Natural killer cell (primary cell): Measurements from ENCODE around the gene DIP2A. TPM values are rescaled to one million over a fixed set of nuclear protein-coding genes. Genes with fewer than 3 reads are reported as not detected.

ENCODE experiments used
- ATAC-seq, 3 donors: fragments of 150-1000 bp in 2 of 3; fragments of 200-7000 bp in 1 of 3; cut with Tn5 transposase; 1 replicate in 1 of 3; 2 replicates in 2 of 3; pipeline ENCODE4 v1.10.0; 2021; ENCODE audit warnings: mild to moderate bottlenecking in 2 of 3, moderate library complexity in 2 of 3
- DNase-seq, 2 donors: peaks; one replicate each; pipeline versions ENCODE4 v3.0.0 to v3.0.0-alpha.2; 2013 to 2021; ENCODE audit warnings: mixed read lengths in 1 of 2
- H3K27ac ChIP-seq: one replicate; pipeline ENCODE4 v1.5.1; 2013; ENCODE audit warnings: mild to moderate bottlenecking, low read length
- H3K27me3 ChIP-seq: one replicate; pipeline ENCODE4 v1.6.1; 2013; ENCODE audit warnings: low read length; ENCODE audit not compliant: control insufficient read depth, insufficient read depth
- H3K36me3 ChIP-seq: one replicate; pipeline ENCODE4 v1.6.1; 2013; ENCODE audit warnings: low read length; ENCODE audit not compliant: control insufficient read depth, insufficient read depth
- H3K4me1 ChIP-seq: one replicate; pipeline ENCODE4 v1.6.1; 2013; ENCODE audit warnings: low read length; ENCODE audit not compliant: control insufficient read depth, insufficient read depth
- H3K4me3 ChIP-seq: one replicate; pipeline ENCODE4 v1.5.1; 2013; ENCODE audit warnings: low read length
- H3K9me3 ChIP-seq: one replicate; pipeline ENCODE4 v1.6.1; 2013; ENCODE audit warnings: low read length; ENCODE audit not compliant: control insufficient read depth, insufficient read depth
- H3K27ac Mint-ChIP-seq, 2 donors: one replicate each; pipeline ENCODE4 v1.8.0; 2022; ENCODE audit warnings: mild to moderate bottlenecking in 2 of 2, mixed read lengths in 2 of 2, moderate library complexity in 1 of 2
- H3K27me3 Mint-ChIP-seq, 2 donors: one replicate each; pipeline ENCODE4 v1.8.0; 2022; ENCODE audit warnings: low read depth in 2 of 2, mixed read lengths in 2 of 2
- H3K36me3 Mint-ChIP-seq: one replicate; pipeline ENCODE4 v1.8.0; 2022; ENCODE audit warnings: mixed read lengths
- H3K4me1 Mint-ChIP-seq, 2 donors: one replicate each; pipeline ENCODE4 v1.8.0; 2022; ENCODE audit warnings: mixed read lengths in 2 of 2
- H3K4me3 Mint-ChIP-seq: one replicate; pipeline ENCODE4 v1.8.0; 2022; ENCODE audit warnings: mild to moderate bottlenecking, moderate library complexity, mixed read lengths
- H3K9me3 Mint-ChIP-seq, 2 donors: one replicate each; pipeline ENCODE4 v1.8.0; 2022; ENCODE audit warnings: mixed read lengths in 2 of 2
- WGBS: methylation state at CpG from one replicate; pipeline ENCODE4 v1.1.7; 2013; ENCODE audit warnings: missing lambda C conversion rate; ENCODE audit not compliant: insufficient coverage; 5-methylcytosine and 5-hydroxymethylcytosine counted together
- intact Hi-C: fragments of 100-400 bp; cut with micrococcal nuclease; formaldehyde crosslinking; loops from one replicate; pipeline ENCODE4 v1.14.2; 2022
- total RNA-seq, 4 donors: library from RNA; stranded (reverse); fragments of 120-200 nt in 1 of 4; gene quantifications; one replicate each; pipeline versions ENCODE4 v1.2.3 to v1.2.4, GENCODE V29; 2013 to 2022
- TF ChIP-seq, protein P1 (sequence below): fragments of 200-600 bp; IDR thresholded peaks from one replicate; pipeline ENCODE4 v1.8.0; 2022; ENCODE audit warnings: antibody characterized with exemption

The DIP2A gene
- total RNA-seq, 3 donors from 2014 or later (not counting 1 experiment from before 2014, with no cell fraction given) = 166 to 308 (median 170) TPM

DNA sequence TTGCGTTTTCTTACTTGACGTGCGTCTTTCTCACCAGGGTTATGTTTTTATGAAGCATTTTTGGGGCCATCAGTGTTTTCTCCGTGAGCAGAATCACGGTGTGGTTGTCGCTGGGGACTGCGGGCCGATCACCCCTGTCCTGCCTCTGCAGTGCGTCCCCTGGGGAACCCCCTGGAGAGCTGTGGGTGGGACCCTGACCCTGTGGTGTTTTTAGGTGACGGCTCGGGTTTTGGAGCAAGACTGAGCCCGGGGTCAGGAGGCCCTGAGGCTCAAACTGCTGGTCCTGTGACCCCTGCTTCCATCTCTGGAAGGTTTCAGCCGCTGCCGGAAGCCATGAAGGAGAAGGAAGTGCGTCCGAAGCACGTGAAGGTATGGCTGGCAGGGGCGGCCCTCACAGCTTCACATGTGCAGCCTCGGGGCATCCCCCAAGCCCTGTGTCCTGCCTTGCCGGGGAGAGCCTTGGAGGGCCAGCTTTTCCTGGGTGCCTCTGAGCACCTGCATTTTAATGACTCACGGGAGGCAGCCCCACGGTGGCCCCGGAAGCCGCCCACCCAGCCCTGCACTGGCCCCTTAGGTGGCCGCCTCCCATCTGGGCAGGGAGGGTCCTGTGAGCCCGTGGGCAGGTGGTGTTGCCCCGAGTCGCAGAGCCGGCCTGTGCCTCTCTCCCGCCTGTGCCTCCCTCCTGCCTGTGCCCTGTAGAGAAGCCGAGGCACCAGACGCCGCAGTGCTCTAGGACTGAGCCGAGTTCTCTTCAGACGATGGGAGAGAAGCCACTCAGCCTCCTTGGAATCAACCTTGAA lies 36.7 kb upstream of the DIP2A start:
- H3K27ac ChIP-seq = no peak overlapping the region
- TF ChIP-seq, protein P1, sequence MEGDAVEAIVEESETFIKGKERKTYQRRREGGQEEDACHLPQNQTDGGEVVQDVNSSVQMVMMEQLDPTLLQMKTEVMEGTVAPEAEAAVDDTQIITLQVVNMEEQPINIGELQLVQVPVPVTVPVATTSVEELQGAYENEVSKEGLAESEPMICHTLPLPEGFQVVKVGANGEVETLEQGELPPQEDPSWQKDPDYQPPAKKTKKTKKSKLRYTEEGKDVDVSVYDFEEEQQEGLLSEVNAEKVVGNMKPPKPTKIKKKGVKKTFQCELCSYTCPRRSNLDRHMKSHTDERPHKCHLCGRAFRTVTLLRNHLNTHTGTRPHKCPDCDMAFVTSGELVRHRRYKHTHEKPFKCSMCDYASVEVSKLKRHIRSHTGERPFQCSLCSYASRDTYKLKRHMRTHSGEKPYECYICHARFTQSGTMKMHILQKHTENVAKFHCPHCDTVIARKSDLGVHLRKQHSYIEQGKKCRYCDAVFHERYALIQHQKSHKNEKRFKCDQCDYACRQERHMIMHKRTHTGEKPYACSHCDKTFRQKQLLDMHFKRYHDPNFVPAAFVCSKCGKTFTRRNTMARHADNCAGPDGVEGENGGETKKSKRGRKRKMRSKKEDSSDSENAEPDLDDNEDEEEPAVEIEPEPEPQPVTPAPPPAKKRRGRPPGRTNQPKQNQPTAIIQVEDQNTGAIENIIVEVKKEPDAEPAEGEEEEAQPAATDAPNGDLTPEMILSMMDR = no peak
- Mint-ChIP-seq H3K4me3 (no peak overlapping the region), H3K27ac (no peak overlapping the region), H3K4me1 (peaks cover 20 to 28% of the 10 kb centered on the region in 2 donors), H3K27me3 (no peaks in the 10 kb centered on the region), H3K36me3 (peaks cover 15% of the 10 kb centered on the region), H3K9me3 (no peaks in the 10 kb centered on the region)
- H3K9me3 ChIP-seq = no peaks in the 10 kb centered on the region
- intact Hi-C loops = no loop called here
- H3K4me3 ChIP-seq = no peak overlapping the region
- DNase-seq = no peak
- ATAC-seq = no peak
- peaks cover 17% of the 10 kb centered on the region for H3K36me3 ChIP-seq
- no peaks in the 10 kb centered on the region for H3K27me3 ChIP-seq
- 95% methylated on average over 35 of the region's 35 CpGs for WGBS
- peaks cover 44% of the 10 kb centered on the region for H3K4me1 ChIP-seq

DNA sequence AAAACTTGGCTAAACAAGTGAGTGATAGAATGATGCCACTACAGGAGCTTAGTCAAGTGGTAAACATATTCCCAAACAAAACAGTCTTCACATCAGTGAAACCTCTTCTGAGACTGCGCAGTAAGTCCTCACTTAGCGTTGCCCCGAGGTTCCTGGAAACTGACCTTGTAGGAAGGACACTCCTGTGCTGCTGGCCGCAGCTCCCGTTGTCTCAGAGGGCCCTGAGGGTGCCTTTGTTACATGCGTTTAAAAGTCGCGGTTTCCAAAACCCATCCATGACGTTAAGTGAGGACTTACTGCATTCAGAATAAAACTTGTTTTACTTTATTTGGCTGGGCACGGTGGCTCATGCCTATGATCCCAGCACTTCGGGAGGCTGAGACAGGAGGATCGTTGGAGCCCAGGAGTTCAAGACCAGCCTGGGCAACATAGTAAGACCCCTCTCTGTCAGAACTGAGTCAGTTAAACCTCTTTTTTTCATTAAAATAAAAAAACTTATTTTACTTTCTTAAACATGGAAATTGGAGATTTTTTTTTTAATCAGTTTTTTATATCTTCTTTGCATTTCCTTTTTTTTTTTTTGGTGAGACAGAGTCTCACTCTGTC lies 36.0 kb upstream of the DIP2A start:
- no peak for DNase-seq
- H3K4me1 Mint-ChIP-seq = peaks cover 20 to 32% of the 10 kb centered on the region in 2 donors
- Histone ChIP-seq H3K27ac (peak overlapping the region; percentile 45), H3K27me3 (no peaks in the 10 kb centered on the region), H3K36me3 (peaks cover 21% of the 10 kb centered on the region), H3K9me3 (no peaks in the 10 kb centered on the region), H3K4me1 (peaks cover 44% of the 10 kb centered on the region), H3K4me3 (no peak overlapping the region)
- H3K27ac Mint-ChIP-seq = peak overlapping the region; percentile 95 to 98
- H3K27me3 Mint-ChIP-seq = no peaks in the 10 kb centered on the region
- intact Hi-C loops = no loop called here
- no peaks in the 10 kb centered on the region for H3K9me3 Mint-ChIP-seq
- TF ChIP-seq, protein P1 = no peak
- H3K4me3 Mint-ChIP-seq = no peak overlapping the region
- 98% methylated on average over 12 of the region's 12 CpGs for WGBS
- H3K36me3 Mint-ChIP-seq = peaks cover 15% of the 10 kb centered on the region
- no peak for ATAC-seq

DNA sequence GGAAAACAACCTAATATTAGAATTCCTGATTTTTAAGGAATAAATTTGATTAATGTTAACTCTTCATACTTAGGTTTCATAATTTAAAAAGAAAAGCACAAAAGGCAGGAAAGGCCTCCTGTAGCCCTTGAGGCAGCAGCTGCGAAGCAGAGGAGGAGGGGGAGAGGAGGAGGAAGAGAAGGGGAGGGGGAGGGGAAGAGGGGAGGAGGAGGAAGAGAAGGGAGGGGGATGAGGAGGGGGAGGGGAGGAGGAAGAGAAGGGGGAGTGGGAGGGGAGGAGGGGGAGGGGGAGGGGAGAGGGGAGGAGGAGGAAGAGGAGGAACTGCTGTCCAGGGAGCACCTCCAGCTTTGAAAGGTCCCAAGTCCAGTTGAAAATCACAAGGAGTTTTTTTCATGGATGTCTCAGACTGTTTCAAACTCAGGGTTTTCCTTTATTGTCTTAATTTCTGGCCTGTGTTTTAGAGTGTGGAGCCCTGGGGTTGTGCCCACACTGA lies 35.1 kb upstream of the DIP2A start:
- H3K9me3 Mint-ChIP-seq = no peaks in the 10 kb centered on the region
- H3K4me3 ChIP-seq = no peak overlapping the region
- peaks cover 20 to 32% of the 10 kb centered on the region in 2 donors for H3K4me1 Mint-ChIP-seq
- no peaks in the 10 kb centered on the region for H3K27me3 Mint-ChIP-seq
- H3K27ac ChIP-seq = peak overlapping the region; percentile 92
- peaks cover 29% of the 10 kb centered on the region for H3K36me3 ChIP-seq
- WGBS = no CpG with 5 or more reads among the region's 1 CpG
- H3K9me3 ChIP-seq = no peaks in the 10 kb centered on the region
- DNase-seq = no peak
- ATAC-seq = no peak
- H3K27ac Mint-ChIP-seq = peak overlapping the region; percentile 95 to 98
- H3K36me3 Mint-ChIP-seq = peaks cover 14% of the 10 kb centered on the region
- H3K4me1 ChIP-seq = peaks cover 44% of the 10 kb centered on the region
- H3K27me3 ChIP-seq = no peaks in the 10 kb centered on the region
- intact Hi-C loops = loop anchor here (1.0 to 2.0 kb wide), 3 partner anchors 13 to 59 kb away; partner anchors contain the start of gene DIP2A
- TF ChIP-seq, protein P1 = no peak
- peak overlapping the region; percentile 83 for H3K4me3 Mint-ChIP-seq
